Ecto neural progenitor cell (in vitro differentiated cells): Measurements from ENCODE around the gene GNAS.

Experiments
- DNase-seq: peaks from one replicate; pipeline ENCODE4 v3.0.0-alpha.2; 2018; ENCODE audit warnings: low spot score

Gene GNAS

DNA sequence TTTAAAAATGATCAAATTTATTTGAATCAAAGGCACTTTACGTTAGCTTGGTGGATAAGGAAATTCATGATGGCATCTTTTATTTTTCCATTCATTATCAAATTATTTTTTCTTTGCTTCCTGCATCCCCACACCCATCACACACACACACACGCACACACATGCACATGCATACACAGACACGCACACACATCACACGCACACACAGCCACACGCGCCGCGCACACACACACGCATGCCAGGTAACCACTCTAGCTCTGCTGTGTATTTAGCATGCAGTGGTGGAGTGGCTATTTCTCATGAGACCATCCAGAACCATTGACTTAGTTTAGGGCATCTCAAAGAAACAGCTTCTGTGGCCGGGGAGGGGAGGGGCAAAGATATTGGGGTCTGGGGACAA, 47.0 kb downstream of the GNAS start:
- no peak for DNase-seq

GRCh38 chr20:58900397-58900796, 47.9 kb downstream of the GNAS start:
- no peak for DNase-seq

- DNase-seq: no peak
Observed at GRCh38 chr20:58901488-58902402, 49.2 kb downstream of the GNAS start.

- no peak for DNase-seq
Observed at GRCh38 chr20:58903614-58904013, 51.1 kb downstream of the GNAS start.

GRCh38 chr20:58905236-58905635, 52.7 kb downstream of the GNAS start:
- no peak for DNase-seq

GRCh38 chr20:58906111-58906510, 53.6 kb downstream of the GNAS start:
- DNase-seq: no peak

DNA sequence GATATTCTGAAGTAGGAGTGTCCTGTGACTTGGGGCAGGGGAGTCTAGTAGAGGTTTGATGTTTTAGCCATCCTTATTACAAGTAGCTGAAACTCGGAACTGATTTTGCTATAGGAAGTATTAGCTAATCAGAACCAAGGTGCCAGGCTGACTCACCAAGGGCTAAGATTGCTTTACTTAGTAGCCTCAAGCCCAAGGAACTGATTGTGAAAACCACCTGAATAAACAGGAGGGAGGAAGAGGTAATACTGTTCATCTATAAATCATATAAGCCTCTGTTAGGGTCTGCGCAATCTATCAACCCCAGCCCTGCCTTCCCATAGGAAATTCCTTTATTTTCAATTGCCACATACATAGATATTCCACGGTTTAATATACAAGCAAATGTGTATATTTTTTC, 54.4 kb downstream of the GNAS start:
- no peak for DNase-seq

DNA sequence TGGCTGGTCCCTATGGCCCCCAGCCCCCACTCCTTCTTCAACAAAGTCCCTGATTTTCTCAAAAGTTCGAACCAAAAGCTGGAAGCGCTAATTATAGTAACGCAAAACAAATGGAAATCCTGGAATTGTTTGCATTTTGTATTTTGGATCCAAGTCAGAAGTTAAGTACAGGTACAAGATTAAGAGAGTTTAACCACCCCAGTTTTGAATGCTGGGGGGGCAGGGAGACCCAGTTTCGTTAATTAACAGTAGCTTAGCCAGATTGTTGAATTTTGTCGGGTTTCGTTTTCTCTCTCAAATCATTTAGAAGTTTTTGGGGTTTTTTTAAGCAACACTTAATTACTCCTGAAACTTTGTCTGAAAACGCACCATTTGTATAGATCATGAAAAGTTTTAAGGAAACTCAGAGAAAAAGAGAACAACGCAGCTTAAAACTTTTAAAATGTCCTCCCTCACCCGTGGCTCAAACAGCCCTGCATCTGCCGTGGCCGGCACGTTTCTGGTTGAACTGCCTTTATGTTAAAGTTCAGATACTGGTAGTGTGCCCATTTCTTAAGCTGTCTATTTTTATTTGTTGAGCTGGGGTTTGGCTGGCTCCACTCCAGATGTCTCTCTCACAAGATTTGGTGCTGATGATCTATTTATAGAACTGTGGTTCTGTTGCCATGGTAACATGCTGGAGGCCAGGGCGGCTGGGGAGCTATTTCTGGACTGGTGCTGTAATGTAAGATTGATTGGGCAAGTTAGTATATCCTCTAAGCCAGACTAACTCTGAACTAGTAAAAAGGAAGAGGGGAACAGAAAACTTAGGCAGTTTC, 55.0 kb downstream of the GNAS start:
- no peak for DNase-seq

DNA sequence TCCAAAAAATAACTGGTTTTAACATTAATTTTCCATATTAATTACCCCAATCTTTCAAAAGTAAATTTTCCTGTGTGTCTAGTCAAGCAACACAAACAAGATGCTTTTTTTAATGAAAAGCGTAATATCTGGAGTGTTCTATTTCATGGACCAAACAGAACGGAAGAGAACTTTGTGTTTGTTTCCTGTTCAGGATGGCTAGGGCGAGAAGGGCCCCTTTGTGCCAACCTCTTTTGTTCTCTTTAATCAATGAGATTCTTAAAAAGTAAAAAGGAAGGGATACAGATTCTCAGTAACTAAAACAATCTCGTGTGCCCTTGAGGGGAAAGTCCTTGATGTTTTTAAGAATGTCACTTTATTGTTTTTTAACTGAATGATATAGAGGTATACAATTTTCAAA, 55.7 kb downstream of the GNAS start:
- DNase-seq: no peak

- no peak for DNase-seq
Observed at GRCh38 chr20:58908941-58909340, 56.4 kb downstream of the GNAS start.

GRCh38 chr20:58909585-58909984, 57.1 kb downstream of the GNAS start:
- DNase-seq: no peak

- DNase-seq: no peak
Observed at GRCh38 chr20:58910473-58910872, 58.0 kb downstream of the GNAS start.

DNA sequence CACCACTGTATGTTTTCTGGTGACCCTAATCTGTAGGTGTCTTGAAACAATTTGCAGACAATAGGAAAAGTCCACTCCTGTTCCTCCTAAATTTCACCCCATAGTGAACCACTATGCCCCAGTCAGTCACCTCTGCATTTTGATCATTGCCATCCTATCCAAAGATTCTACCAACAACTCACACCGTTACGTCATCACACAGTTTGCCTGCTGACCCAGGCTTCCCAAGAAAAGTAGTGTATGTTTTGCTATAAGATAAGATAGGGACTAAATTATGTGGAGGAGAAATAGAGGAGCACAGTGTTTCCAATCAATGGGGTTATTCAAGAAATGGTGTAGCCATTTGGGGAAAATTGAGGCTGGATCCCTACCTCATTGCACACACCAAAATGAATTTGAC, 58.8 kb downstream of the GNAS start:
- DNase-seq: no peak

GRCh38 chr20:58911970-58912369, 59.5 kb downstream of the GNAS start:
- no peak for DNase-seq

- DNase-seq: no peak
Observed at GRCh38 chr20:58913079-58913478, 60.6 kb downstream of the GNAS start.

DNA sequence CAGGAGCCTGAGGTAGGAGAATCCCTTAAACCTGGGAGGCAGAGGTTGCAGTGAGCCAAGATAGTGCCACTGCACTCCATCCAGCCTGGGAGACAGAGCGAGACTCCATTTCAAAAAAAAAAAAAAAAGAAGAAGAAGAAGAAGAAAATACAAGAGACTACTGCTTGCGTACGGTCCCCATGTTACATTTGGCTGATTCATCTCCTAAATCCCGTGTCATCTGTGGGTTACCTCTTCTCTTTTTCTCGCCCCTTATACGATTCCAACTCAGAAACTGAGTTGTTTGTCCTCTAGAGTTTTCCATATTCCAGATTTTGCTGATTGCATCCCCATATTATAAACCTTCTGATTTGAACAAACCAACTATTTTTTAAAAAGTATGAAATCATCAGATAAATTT, 66.1 kb downstream of the GNAS start:
- DNase-seq: no peak

- no peak for DNase-seq
Observed at GRCh38 chr20:58921564-58921963, 69.0 kb downstream of the GNAS start.

- DNase-seq: no peak
Observed at GRCh38 chr20:58922036-58922435, 69.5 kb downstream of the GNAS start.

GRCh38 chr20:58923117-58923712, 70.7 kb downstream of the GNAS start:
- DNase-seq: no peak

GRCh38 chr20:58926802-58927489, 74.4 kb downstream of the GNAS start:
- DNase-seq: no peak

DNA sequence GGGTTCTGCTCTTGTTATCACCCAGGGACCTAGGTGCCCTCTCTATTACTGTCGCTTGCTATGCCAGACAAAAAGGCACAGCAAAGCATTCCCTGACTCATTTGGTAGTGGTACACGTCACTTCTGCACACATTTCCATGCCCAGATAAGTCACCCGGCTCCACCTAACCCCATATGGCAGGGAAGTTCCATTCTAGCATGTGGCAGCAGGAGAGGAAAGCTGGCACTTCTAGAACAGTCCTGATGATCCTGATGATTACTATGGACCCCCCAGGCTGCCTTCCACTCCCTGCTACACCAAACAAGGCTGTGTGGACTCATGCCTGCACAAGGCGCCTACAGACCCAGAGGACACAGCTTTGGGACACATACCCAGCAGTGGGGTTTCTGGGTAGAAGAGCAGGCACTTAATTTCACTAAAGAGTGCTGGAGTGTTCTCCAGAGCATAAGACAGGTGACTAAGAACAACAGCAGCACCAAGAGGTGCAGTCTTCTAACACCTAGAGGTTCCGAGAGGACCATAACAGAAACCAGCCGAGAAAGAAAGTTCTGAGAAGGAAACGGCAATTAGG, 75.1 kb downstream of the GNAS start:
- DNase-seq: no peak

DNA sequence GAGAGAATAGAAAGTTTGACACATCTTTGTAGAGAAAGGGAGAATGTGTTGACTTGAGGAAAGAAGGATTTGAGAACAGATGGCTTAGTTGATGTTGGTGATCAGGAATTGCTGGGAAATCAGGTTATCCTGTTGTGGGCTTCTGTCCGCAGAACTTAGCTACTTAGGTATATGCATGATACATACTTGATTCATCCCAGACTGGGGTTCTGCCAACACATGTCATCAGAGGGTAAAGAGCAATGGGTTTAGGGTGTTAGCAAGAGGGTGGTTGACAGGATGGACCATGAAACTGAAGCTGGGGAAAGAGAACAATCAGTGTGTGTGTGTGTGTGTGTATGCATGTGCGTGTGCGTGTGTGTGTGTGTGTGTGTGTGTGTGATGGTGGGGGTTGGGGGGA, 78.0 kb downstream of the GNAS start:
- no peak for DNase-seq
